ENCODE measurements around the gene ELFN1.

ELFN1 gene

GRCh38 chr7:1696671-1697498 lies 26.8 kb downstream of the ELFN1 start:
- DNase-seq, result no peak

GRCh38 chr7:1697499-1698125 lies 27.5 kb downstream of the ELFN1 start:
- no peak for DNase-seq

GRCh38 chr7:1698201-1698600 lies 28.1 kb downstream of the ELFN1 start:
- no peak for DNase-seq

- no peak for DNase-seq
Observed at GRCh38 chr7:1698951-1699350, 28.9 kb downstream of the ELFN1 start.

- DNase-seq, result no peak
Observed at GRCh38 chr7:1700086-1700485, 30.0 kb downstream of the ELFN1 start.

GRCh38 chr7:1700536-1701333 lies 30.7 kb downstream of the ELFN1 start:
- no peak for DNase-seq

GRCh38 chr7:1702652-1703051 lies 32.6 kb downstream of the ELFN1 start:
- DNase-seq, result no peak

GRCh38 chr7:1703441-1703840 lies 33.4 kb downstream of the ELFN1 start:
- DNase-seq, result no peak

GRCh38 chr7:1703871-1704810 lies 34.1 kb downstream of the ELFN1 start:
- DNase-seq, result no peak

- DNase-seq, result no peak
Observed at GRCh38 chr7:1704811-1705738, 35.0 kb downstream of the ELFN1 start.

GRCh38 chr7:1705856-1706255 lies 35.8 kb downstream of the ELFN1 start:
- no peak for DNase-seq

GRCh38 chr7:1706381-1706720 lies 36.3 kb downstream of the ELFN1 start:
- DNase-seq, result no peak

GRCh38 chr7:1706721-1707613 lies 36.9 kb downstream of the ELFN1 start:
- DNase-seq, result no peak

- DNase-seq, result no peak
Observed at GRCh38 chr7:1707756-1708595, 37.9 kb downstream of the ELFN1 start.

- DNase-seq, result no peak
Observed at GRCh38 chr7:1708596-1709251, 38.6 kb downstream of the ELFN1 start.

GRCh38 chr7:1709281-1709680 lies 39.2 kb downstream of the ELFN1 start:
- DNase-seq, result no peak

GRCh38 chr7:1709900-1710299 lies 39.8 kb downstream of the ELFN1 start:
- DNase-seq, result no peak

GRCh38 chr7:1710936-1711335 lies 40.9 kb downstream of the ELFN1 start:
- DNase-seq, result no peak
